ENCODE results near the gene CDH22. TPM values are rescaled to one million over a fixed set of nuclear protein-coding genes. Genes with fewer than 3 reads are reported as not detected.
A peak's percentile ranks its signal among the peaks of the same experiment; 100 is the strongest.

CDH22 gene
- total RNA-seq, 3 donors from 2014 or later (not counting 1 experiment from before 2014, with no cell fraction given) = not detected

- H3K4me3 Mint-ChIP-seq = no peak overlapping the region
- intact Hi-C loops (cut with micrococcal nuclease) = no loop called here
- ATAC-seq = no peak
These were observed 45.4 kb upstream of the CDH22 start for GRCh38 chr20:46353500-46354206.

DNA sequence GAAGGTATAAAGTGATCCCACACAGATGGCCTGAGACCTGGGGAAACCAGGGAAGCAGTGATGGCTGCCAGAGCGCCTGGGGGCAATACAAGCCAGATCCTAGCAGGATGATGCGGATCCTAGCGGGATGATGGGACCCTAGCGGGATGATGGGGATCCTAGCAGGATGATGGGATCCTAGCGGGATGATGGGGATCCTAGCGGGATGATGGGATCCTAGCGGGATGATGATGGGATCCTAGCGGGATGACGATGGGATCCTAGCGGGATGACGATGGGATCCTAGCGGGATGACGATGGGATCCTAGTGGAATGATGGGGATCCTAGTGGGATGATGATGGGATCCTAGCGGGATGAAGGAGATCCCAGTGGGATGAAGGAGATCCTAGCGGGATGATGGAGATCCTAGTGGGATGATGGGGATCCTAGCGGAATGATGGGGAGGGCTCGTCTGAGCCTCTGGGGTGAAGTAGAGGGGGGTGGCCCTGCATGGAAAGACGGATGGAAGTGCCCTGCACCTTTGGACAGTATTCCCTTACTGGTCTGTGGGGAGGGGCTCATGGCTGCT is 44.2 kb upstream of the CDH22 start:
- Mint-ChIP-seq H3K9me3 (no peaks in the 10 kb centered on the region), H3K27me3 (ENCODE audit: low read depth in 2 of 2) (no peaks in the 10 kb centered on the region), H3K36me3 (no peaks in the 10 kb centered on the region), H3K4me1 (peaks cover 22 to 47% of the 10 kb centered on the region in 2 donors), H3K4me3 (no peak overlapping the region), H3K27ac (peak overlapping the region in 1 of 2 donors; percentile 60)
- Histone ChIP-seq H3K4me3 (ENCODE audit: low read length) (no peak overlapping the region), H3K27ac (ENCODE audit: low read length) (no peak overlapping the region), H3K4me1 (ENCODE audit: control insufficient read depth, insufficient read depth, low read length) (peaks cover 11% of the 10 kb centered on the region), H3K36me3 (ENCODE audit: control insufficient read depth, insufficient read depth, low read length) (peaks cover 22% of the 10 kb centered on the region), H3K27me3 (ENCODE audit: control insufficient read depth, insufficient read depth, low read length) (no peaks in the 10 kb centered on the region), H3K9me3 (ENCODE audit: control insufficient read depth, insufficient read depth, low read length) (no peaks in the 10 kb centered on the region)
- ATAC-seq (no peak), DNase-seq (no peak)
- 92% methylated on average over 18 of the region's 18 CpGs for WGBS (ENCODE audit: insufficient coverage)
- no peak for TF ChIP-seq CTCF (IDR thresholded peaks at IDR 0.05)
- intact Hi-C loops (cut with micrococcal nuclease) = no loop called here

More at GRCh38 chr20:46353500-46354206, 45.4 kb upstream of the CDH22 start:
- 92% methylated on average over 14 of the region's 14 CpGs for WGBS (ENCODE audit: insufficient coverage)
- no peak for TF ChIP-seq CTCF (IDR thresholded peaks at IDR 0.05)
- no peaks in the 10 kb centered on the region for H3K27me3 ChIP-seq (ENCODE audit: control insufficient read depth, insufficient read depth, low read length)
- no peaks in the 10 kb centered on the region for H3K9me3 ChIP-seq (ENCODE audit: control insufficient read depth, insufficient read depth, low read length)
- H3K36me3 Mint-ChIP-seq = no peaks in the 10 kb centered on the region
- H3K4me3 ChIP-seq (ENCODE audit: low read length) = no peak overlapping the region
- DNase-seq = no peak
- peaks cover 22% of the 10 kb centered on the region for H3K36me3 ChIP-seq (ENCODE audit: control insufficient read depth, insufficient read depth, low read length)
- no peaks in the 10 kb centered on the region for H3K27me3 Mint-ChIP-seq (ENCODE audit: low read depth in 2 of 2)
- peaks cover 23 to 58% of the 10 kb centered on the region in 2 donors for H3K4me1 Mint-ChIP-seq
- no peaks in the 10 kb centered on the region for H3K9me3 Mint-ChIP-seq
- H3K4me1 ChIP-seq (ENCODE audit: control insufficient read depth, insufficient read depth, low read length) = peaks cover 20% of the 10 kb centered on the region
- H3K27ac Mint-ChIP-seq = peak overlapping the region in 1 of 2 donors; percentile 42
- no peak overlapping the region for H3K27ac ChIP-seq (ENCODE audit: low read length)

- no peaks in the 10 kb centered on the region for H3K36me3 Mint-ChIP-seq
- Histone ChIP-seq H3K4me1 (ENCODE audit: control insufficient read depth, insufficient read depth, low read length) (peaks cover 2% of the 10 kb centered on the region), H3K4me3 (ENCODE audit: low read length) (no peak overlapping the region), H3K27me3 (ENCODE audit: control insufficient read depth, insufficient read depth, low read length) (no peaks in the 10 kb centered on the region), H3K27ac (ENCODE audit: low read length) (no peak overlapping the region), H3K9me3 (ENCODE audit: control insufficient read depth, insufficient read depth, low read length) (no peaks in the 10 kb centered on the region), H3K36me3 (ENCODE audit: control insufficient read depth, insufficient read depth, low read length) (peaks cover 22% of the 10 kb centered on the region)
- H3K4me3 Mint-ChIP-seq = no peak overlapping the region
- H3K27ac Mint-ChIP-seq = peak overlapping the region in 1 of 2 donors; percentile 76
- WGBS (ENCODE audit: insufficient coverage) = 92% methylated on average over 7 of the region's 7 CpGs
- no peak for ATAC-seq
- DNase-seq = no peak
- TF ChIP-seq CTCF (IDR thresholded peaks at IDR 0.05) = no peak
- no peaks in the 10 kb centered on the region for H3K9me3 Mint-ChIP-seq
- H3K4me1 Mint-ChIP-seq = peaks cover 16 to 40% of the 10 kb centered on the region in 2 donors
- H3K27me3 Mint-ChIP-seq (ENCODE audit: low read depth in 2 of 2) = no peaks in the 10 kb centered on the region
- intact Hi-C loops (cut with micrococcal nuclease) = no loop called here
These were observed 43.2 kb upstream of the CDH22 start for GRCh38 chr20:46351357-46352058.
